Psoas muscle (tissue), 8 donors: Measurements from ENCODE around the gene TMEM273. TPM values are rescaled to one million over a fixed set of nuclear protein-coding genes. Genes with fewer than 3 reads are reported as not detected.

Experiments
- ATAC-seq, 4 donors: fragments of 200-7000 bp; cut with Tn5 transposase; one replicate each; pipeline ENCODE4 v1.9.1; 2020; ENCODE audit warnings: moderate library complexity in 3 of 4, mild to moderate bottlenecking in 2 of 4
- DNase-seq, 2 donors: peaks; one replicate each; pipeline ENCODE4 v3.0.0-alpha.2; 2020
- H3K27ac ChIP-seq: fragments of 200-600 bp; one replicate; pipeline ENCODE4 v1.8.0; 2022
- H3K27me3 ChIP-seq, 3 donors: fragments of 200-600 bp in 1 of 3; one replicate each; pipeline versions ENCODE4 v1.6.1 to v1.8.0; 2013 to 2022; ENCODE audit warnings: low read length in 2 of 3, mild to moderate bottlenecking in 2 of 3, moderate library complexity in 1 of 3; ENCODE audit not compliant: insufficient read depth in 3 of 3
- H3K36me3 ChIP-seq, 2 donors: fragments of 200-600 bp in 1 of 2; one replicate each; pipeline versions ENCODE4 v1.6.1 to v1.8.0; 2013 to 2022; ENCODE audit warnings: low read depth in 1 of 2, mild to moderate bottlenecking in 1 of 2, moderate library complexity in 1 of 2; ENCODE audit not compliant: insufficient read depth in 1 of 2
- H3K4me1 ChIP-seq: fragments of 200-600 bp; one replicate; pipeline ENCODE4 v1.8.0; 2022
- H3K4me3 ChIP-seq: fragments of 200-600 bp; one replicate; pipeline ENCODE4 v1.8.0; 2022; ENCODE audit warnings: mild to moderate bottlenecking
- H3K9me3 ChIP-seq: fragments of 200-600 bp; one replicate; pipeline ENCODE4 v1.8.0; 2022
- CTCF ChIP-seq: fragments of 200-600 bp; IDR thresholded peaks from one replicate; pipeline ENCODE4 v1.8.0; 2022; ENCODE audit warnings: antibody characterized with exemption
- WGBS, 3 donors: extraction: QIAGEN DNeasy Blood & Tissue Kit; methylation state at CpG; one replicate each; pipeline versions ENCODE4 v1.1.6 to v1.1.7; 2013; 5-methylcytosine and 5-hydroxymethylcytosine counted together
- intact Hi-C, 2 donors: fragments of 100-400 bp; cut with DNase I; formaldehyde crosslinking; loops; one replicate each; pipeline versions ENCODE4 v1.11.0 to v1.14.2; 2022
- polyA plus RNA-seq, 3 donors: library from polyadenylated mRNA; stranded (reverse); fragments of 200-250 nt; gene quantifications; one replicate each; pipeline ENCODE4 v1.2.3, GENCODE V29; 2013
- total RNA-seq, 4 donors: library from RNA; stranded (reverse); fragmentation: NEBNext Ultra II Directional in 2 of 4; extraction: Animal tissue kit (Norgen Biotek cat#: 25700) in 2 of 4; gene quantifications; one replicate each; pipeline versions ENCODE4 v1.2.1 to v1.2.4, GENCODE V29; 2021 to 2023
- donor health status: healthy with polysubstance abuse.
- donor health status: DM: no; HTN: no; CAD: no; lungs with moderate emphysema.
- donor health status: Bipolar disorder and iron deficiency.
- donor health status: healthy.
- donor health status: DM: yes; HTN: yes; CAD: no.
- donor health status: DM: no; HTN: no; CAD: no.
- donor health status: DM: no; HTN: no; CAD: no.
- donor health status: DM: yes; HTN: yes; CAD: no.

TMEM273 gene
- total and polyA plus RNA-seq, 7 donors: 3.5 to 12.0 (median 7.7) TPM

- Histone ChIP-seq H3K36me3 (no peaks in the 10 kb centered on the region), H3K4me3 (no peak overlapping the region), H3K4me1 (no peaks in the 10 kb centered on the region), H3K9me3 (no peaks in the 10 kb centered on the region), H3K27ac (no peak overlapping the region), H3K27me3 (no peaks in the 10 kb centered on the region)
- 90 to 94% (median 92%) methylated on average over 4 of the region's 4 CpGs for WGBS, 3 donors
- ATAC-seq (no peak), DNase-seq (no peak)
- intact Hi-C loops: no loop called here
- TF ChIP-seq CTCF: no peak
These were observed 16.0 kb downstream of the TMEM273 start for GRCh38 chr10:49172061-49172776.

GRCh38 chr10:49171326-49172060 lies 16.7 kb downstream of the TMEM273 start:
- WGBS, 3 donors: 66 to 85% (median 80%) methylated on average over 7 of the region's 7 CpGs
- TF ChIP-seq CTCF: no peak
- DNase-seq: no peak
- no peak for ATAC-seq
- Histone ChIP-seq H3K4me3 (no peak overlapping the region), H3K36me3 (no peaks in the 10 kb centered on the region), H3K9me3 (no peaks in the 10 kb centered on the region), H3K4me1 (no peaks in the 10 kb centered on the region), H3K27me3 (no peaks in the 10 kb centered on the region), H3K27ac (no peak overlapping the region)
- intact Hi-C loops: no loop called here

GRCh38 chr10:49170632-49171325 lies 17.4 kb downstream of the TMEM273 start:
- no peaks in the 10 kb centered on the region for H3K4me1 ChIP-seq

GRCh38 chr10:49169776-49170175 lies 18.4 kb downstream of the TMEM273 start:
- WGBS, 3 donors: 89 to 93% (median 91%) methylated on average over 4 of the region's 4 CpGs
- no peak for ATAC-seq
- TF ChIP-seq CTCF: no peak
- Histone ChIP-seq H3K36me3 (no peaks in the 10 kb centered on the region), H3K9me3 (no peaks in the 10 kb centered on the region), H3K4me3 (no peak overlapping the region), H3K4me1 (no peaks in the 10 kb centered on the region), H3K27me3 (no peaks in the 10 kb centered on the region), H3K27ac (no peak overlapping the region)
- intact Hi-C loops: loop anchor here in 1 of 2 donors (5.0 kb wide), 1 partner anchor 512 kb away; no protein-coding TSS in a partner anchor
- DNase-seq: no peak

More at GRCh38 chr10:49170632-49171325, 17.4 kb downstream of the TMEM273 start:
- no peaks in the 10 kb centered on the region for H3K9me3 ChIP-seq
- TF ChIP-seq CTCF: no peak
- ATAC-seq (no peak), DNase-seq (no peak)
- intact Hi-C loops: no loop called here
- 69 to 84% (median 74%) methylated on average over 6 of the region's 6 CpGs for WGBS, 3 donors
- no peaks in the 10 kb centered on the region for H3K36me3 ChIP-seq
- no peak overlapping the region for H3K27ac ChIP-seq
- no peaks in the 10 kb centered on the region for H3K27me3 ChIP-seq
- no peak overlapping the region for H3K4me3 ChIP-seq
